K562 (cell line): ENCODE results near the gene SLC17A9. TPM values are rescaled to one million over a fixed set of nuclear protein-coding genes. Genes with fewer than 3 reads are reported as not detected.

ENCODE experiments used
- ATAC-seq: fragments of 200-7000 bp; cut with Tn5 transposase; 3 replicates; pipeline ENCODE4 v1.9.1; 2020; ENCODE audit warnings: moderate library complexity
- BruUV-seq: library from RNA; stranded (reverse); fragments of 400-500 nt; replicated peaks from 2 replicates; lab custom pipeline; 2021; lab: Mats Ljungman, UMichigan
- CTCF ChIA-PET: fragments of 300-600 bp; formaldehyde crosslinking; extraction: SDS; loops from one replicate; lab custom pipeline; 2021; ENCODE audit warnings: low intra/inter-chr PET ratio; lab: Yijun Ruan, JAX
- POLR2A ChIA-PET: fragments of 300-600, 350-650 bp; sonication (Branson Sonifier 250); formaldehyde crosslinking; extraction: SDS; loops from one replicate; lab custom pipeline; 2021; ENCODE audit warnings: antibody characterized with exemption, inconsistent platforms; lab: Yijun Ruan, JAX
- DNase-seq, 4 experiments: peaks; one replicate each; pipeline versions ENCODE4 v3.0.0 to v3.0.0-alpha.2; 2011 to 2018; ENCODE audit warnings: low spot score in 3 of 4, mixed read lengths in 3 of 4; ENCODE audit errors: extremely low read depth in 1 of 4
- FAIRE-seq: peaks from 2 replicates; lab custom pipeline; 2011; peaks lifted over from hg19 to GRCh38; lab: Jason Lieb, UNC
- H2AFZ ChIP-seq: 2 replicates; pipeline ENCODE4 v1.6.0; 2011; ENCODE audit warnings: low read depth, low read length, control low read depth, inconsistent platforms
- H3K27ac ChIP-seq: fragments of 200-600 bp; 3 replicates; pipeline ENCODE4 v1.8.0; 2011; ENCODE audit warnings: low read depth, mild to moderate bottlenecking, control low read depth, inconsistent platforms, low read length, moderate library complexity, mixed read lengths; ENCODE audit errors: extremely low read depth
- H3K27me3 ChIP-seq, 2 experiments: fragments of 300-600 bp in 1 of 2; 2 replicates in 1 of 2; 3 replicates in 1 of 2; pipeline versions ENCODE4 v1.6.0 to v1.8.0; 2011; ENCODE audit warnings: inconsistent platforms in 2 of 2, low read length in 2 of 2, mild to moderate bottlenecking in 1 of 2, mixed read lengths in 1 of 2, moderate library complexity in 1 of 2; ENCODE audit not compliant: control insufficient read depth in 2 of 2, insufficient read depth in 2 of 2
- H3K36me3 ChIP-seq: fragments of 300-600 bp; 3 replicates; pipeline ENCODE4 v1.8.0; 2011; ENCODE audit warnings: mild to moderate bottlenecking, low read length, inconsistent platforms; ENCODE audit not compliant: control insufficient read depth, insufficient read depth
- H3K4me1 ChIP-seq, 2 experiments: fragments of 200-600 bp in 1 of 2; replicated peaks in 1 of 2; 2 replicates in 1 of 2; 3 replicates in 1 of 2; pipeline versions ENCODE4 v1.5.1 to v1.8.0; 2011; ENCODE audit warnings: inconsistent platforms in 2 of 2, low read length in 2 of 2, mild to moderate bottlenecking in 1 of 2, mixed read lengths in 1 of 2, moderate library complexity in 1 of 2; ENCODE audit not compliant: control insufficient read depth in 2 of 2, insufficient read depth in 2 of 2
- H3K4me2 ChIP-seq: 2 replicates; pipeline ENCODE4 v1.6.1; 2011; ENCODE audit warnings: low read length, control low read depth, inconsistent platforms, mixed read lengths; ENCODE audit not compliant: insufficient read depth
- H3K4me3 ChIP-seq: fragments of 200-600 bp; sonication (generic), shearing (Covaris generic); 2 replicates; pipeline ENCODE4 v1.5.1; 2016; ENCODE audit warnings: control low read depth, inconsistent platforms
- H3K79me2 ChIP-seq: fragments of 200-600 bp; 3 replicates; pipeline ENCODE4 v1.8.0; 2011; ENCODE audit warnings: low read length, inconsistent platforms; ENCODE audit not compliant: control insufficient read depth, insufficient read depth
- H3K9ac ChIP-seq, 2 experiments: 2 replicates each; pipeline versions ENCODE4 v1.6.0 to v1.6.1; 2011; ENCODE audit warnings: low read depth in 2 of 2, low read length in 2 of 2, control low read depth in 1 of 2, inconsistent platforms in 1 of 2, mild to moderate bottlenecking in 1 of 2, mixed read lengths in 1 of 2; ENCODE audit not compliant: insufficient read depth in 1 of 2
- H3K9me1 ChIP-seq: one replicate; pipeline ENCODE4 v1.6.0; 2011; ENCODE audit warnings: inconsistent platforms, mild to moderate bottlenecking, low read length, moderate library complexity; ENCODE audit not compliant: control insufficient read depth, insufficient read depth
- H3K9me3 ChIP-seq: replicated peaks from 2 replicates; pipeline ENCODE4 v1.5.1; 2011; ENCODE audit warnings: low read depth, low read length, inconsistent platforms; ENCODE audit not compliant: control insufficient read depth, insufficient read depth
- H4K20me1 ChIP-seq: replicated peaks from 2 replicates; pipeline ENCODE4 v1.6.1; 2011; ENCODE audit warnings: low read length, inconsistent platforms, mixed read lengths; ENCODE audit not compliant: control insufficient read depth, insufficient read depth
- GMEB1 ChIP-seq: fragments of 250-450 bp; sonication (Bioruptor Pico); IDR thresholded peaks from 2 replicates; pipeline ENCODE4 v1.4.0; 2020; ENCODE audit warnings: mild to moderate bottlenecking
- GTF2B ChIP-seq: IDR thresholded peaks from 2 replicates; pipeline ENCODE4 v1.6.1; 2011; ENCODE audit not compliant: insufficient read length; ENCODE audit errors: extremely low read depth
- JUNB ChIP-seq: fragments of 450-650 bp; formaldehyde crosslinking; conservative IDR thresholded peaks from 2 replicates; pipeline ENCODE4 v1.4.0; 2020; ENCODE audit warnings: mild to moderate bottlenecking
- MAFG ChIP-seq: fragments of 450-650 bp; conservative IDR thresholded peaks from 2 replicates; pipeline ENCODE4 v1.6.1; 2016; ENCODE audit warnings: missing genetic modification characterization, missing compliant biosample characterization
- NFIX ChIP-seq: fragments of 250-450 bp; sonication (Bioruptor Pico); IDR thresholded peaks from 2 replicates; pipeline ENCODE4 v1.4.0; 2020; ENCODE audit warnings: low read depth, mild to moderate bottlenecking, moderate library complexity
- POLR3G ChIP-seq: IDR thresholded peaks from 2 replicates; pipeline ENCODE4 v1.6.1; 2011; ENCODE audit not compliant: insufficient read length, insufficient replicate concordance; ENCODE audit errors: extremely low read depth
- RFX1 ChIP-seq: fragments of 450-650 bp; IDR thresholded peaks from 2 replicates; pipeline ENCODE4 v1.6.1; 2016; ENCODE audit warnings: mild to moderate bottlenecking, moderate library complexity
- TCF7 ChIP-seq: sonication (generic); IDR thresholded peaks from 2 replicates; pipeline ENCODE4 v1.6.1; 2016; ENCODE audit warnings: antibody characterized with exemption, borderline replicate concordance
- THAP12 ChIP-seq: fragments of 250-450 bp; sonication (Bioruptor Pico); IDR thresholded peaks from 2 replicates; pipeline ENCODE4 v1.9.0; 2021; ENCODE audit warnings: mild to moderate bottlenecking, inconsistent platforms
- ZBTB7A ChIP-seq: IDR thresholded peaks from 2 replicates; pipeline ENCODE4 v1.6.1; 2011; ENCODE audit warnings: low read depth, mild to moderate bottlenecking, low read length, moderate library complexity, borderline replicate concordance; ENCODE audit not compliant: control insufficient read depth
- ZFP36 ChIP-seq: fragments of 150-350 bp; IDR thresholded peaks from 2 replicates; pipeline ENCODE4 v1.6.1; 2018; ENCODE audit warnings: low read length, low read depth; ENCODE audit not compliant: partially characterized antibody
- WGBS: fragments of 100-300 bp; shearing (Covaris generic); methylation state at CpG from one replicate; pipeline ENCODE4 v1.1.6; 2016; ENCODE audit warnings: low coverage, mixed read lengths; ENCODE audit not compliant: insufficient coverage; ENCODE audit errors: missing lambda C conversion rate; 5-methylcytosine and 5-hydroxymethylcytosine counted together
- in situ Hi-C: fragments of 300-500 bp; cut with MboI; formaldehyde crosslinking; loops from 4 replicates; pipeline ENCODE4 v1.15.0; 2018; ENCODE audit warnings: inconsistent platforms, mixed read lengths
- intact Hi-C: fragments of 100-400 bp; cut with micrococcal nuclease; formaldehyde crosslinking; loops from 2 replicates; pipeline ENCODE4 v1.14.2; 2022
- polyA plus RNA-seq, 8 experiments: library from polyadenylated mRNA; depleted of rRNA in 4 of 8; stranded (reverse) in 5 of 8; unstranded in 3 of 8; fragments of >200 nt; fragmentation: Nextera tagmentation in 2 of 8; fragmentation: Illumina TruSeq in 1 of 8; extraction: Ambion mirVana in 2 of 8; extraction: Trizol in 1 of 8; gene quantifications; 2 replicates each; pipeline versions ENCODE4 v1.2.1 to v1.2.3, GENCODE V29; 2011 to 2014; ENCODE audit warnings: inconsistent platforms in 1 of 8, missing spikeins in 1 of 8
- total RNA-seq, 7 experiments: library from RNA; depleted of rRNA in 6 of 7; stranded (reverse); fragments of >200 nt in 6 of 7; fragmentation: Illumina TruSeq in 2 of 7; extraction: Trizol in 2 of 7; gene quantifications; 2 replicates each; pipeline versions ENCODE4 v1.2.1 to v1.2.3, GENCODE V29; 2011 to 2021; ENCODE audit warnings: low replicate concordance in 1 of 7
- TF ChIP-seq, protein P1 (sequence below): fragments of 450-650 bp; IDR thresholded peaks from 2 replicates; pipeline ENCODE4 v1.6.1; 2016; ENCODE audit warnings: antibody characterized with exemption

The SLC17A9 gene
- total and polyA plus RNA-seq, 9 of the 15 experiments (the other 6 are each of a cell fraction or from before 2014, with no cell fraction given), result 0.04 to 0.31 TPM; not detected in 7

DNA sequence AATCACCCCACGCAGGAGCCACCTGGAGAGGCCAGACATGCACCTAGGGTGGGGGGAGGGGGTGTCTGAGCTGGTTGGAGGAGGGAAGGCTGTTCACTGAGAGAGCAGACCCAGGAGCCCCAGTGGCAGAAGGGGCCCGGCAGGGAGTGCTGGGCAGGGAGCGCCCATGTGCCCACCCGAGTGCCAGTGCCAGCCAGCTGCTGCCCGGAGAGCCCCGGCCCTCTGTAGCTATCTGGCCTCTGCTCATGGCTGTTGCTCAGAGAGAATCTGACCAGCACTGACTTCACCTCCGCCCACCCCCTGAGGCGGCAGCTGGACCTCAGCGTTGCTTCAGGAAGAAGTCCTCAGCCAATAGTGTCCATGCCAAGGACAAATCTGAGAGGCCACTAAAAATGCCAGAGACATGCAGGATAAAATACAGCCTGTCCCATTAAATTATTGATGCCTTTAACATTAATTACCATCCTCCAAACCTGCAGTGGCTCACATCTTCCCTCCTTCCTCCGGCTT lies 22.8 kb downstream of the SLC17A9 start (continued):
- TF ChIP-seq, protein P1, sequence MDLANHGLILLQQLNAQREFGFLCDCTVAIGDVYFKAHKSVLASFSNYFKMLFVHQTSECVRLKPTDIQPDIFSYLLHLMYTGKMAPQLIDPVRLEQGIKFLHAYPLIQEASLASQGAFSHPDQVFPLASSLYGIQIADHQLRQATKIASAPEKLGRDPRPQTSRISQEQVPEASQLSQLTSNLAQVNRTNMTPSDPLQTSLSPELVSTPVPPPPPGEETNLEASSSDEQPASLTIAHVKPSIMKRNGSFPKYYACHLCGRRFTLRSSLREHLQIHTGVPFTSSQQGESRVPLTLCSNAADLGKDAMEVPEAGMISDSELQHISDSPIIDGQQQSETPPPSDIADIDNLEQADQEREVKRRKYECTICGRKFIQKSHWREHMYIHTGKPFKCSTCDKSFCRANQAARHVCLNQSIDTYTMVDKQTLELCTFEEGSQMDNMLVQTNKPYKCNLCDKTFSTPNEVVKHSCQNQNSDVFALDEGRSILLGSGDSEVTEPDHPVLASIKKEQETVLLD, result no peak

DNA sequence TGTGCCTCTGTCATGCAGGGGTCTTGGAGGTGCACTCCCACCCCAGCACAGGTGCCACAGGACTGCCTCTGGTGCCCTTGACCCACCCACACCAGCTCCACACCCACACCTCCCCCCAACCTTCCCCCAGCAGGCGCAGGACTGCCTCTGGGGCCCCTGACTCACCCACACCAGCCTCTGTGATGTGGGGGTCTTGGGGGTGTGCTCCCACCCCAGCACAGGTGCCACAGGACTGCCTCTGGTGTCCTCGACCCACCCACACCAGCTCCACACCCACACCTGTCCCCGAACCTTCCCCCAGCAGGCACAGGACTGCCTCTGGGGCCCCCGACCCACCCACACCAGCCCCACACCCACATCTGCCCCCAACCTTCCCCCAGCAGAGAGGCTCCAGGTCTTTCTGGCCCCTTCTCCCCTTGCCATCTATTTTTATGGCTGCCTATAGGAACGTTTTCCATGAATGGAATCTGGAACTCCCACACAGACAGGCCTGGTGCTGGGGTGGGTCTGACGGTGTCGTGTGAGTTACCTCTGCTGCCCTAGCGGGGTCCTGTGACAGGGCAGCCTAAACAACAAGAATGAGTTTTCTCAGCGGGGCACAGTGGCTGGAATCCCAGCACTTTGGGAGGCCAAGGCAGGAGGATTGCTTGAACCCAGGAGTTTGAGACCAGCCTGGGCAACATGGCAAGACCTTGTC lies 23.5 kb downstream of the SLC17A9 start:
- in situ Hi-C loops, result no loop called here
- Histone ChIP-seq H3K4me1 (peaks cover 0 to 55% of the 10 kb centered on the region in 2 experiments; a peak in 3 of 5 replicates), H3K27ac (no peak overlapping the region), H3K36me3 (no peaks in the 10 kb centered on the region), H3K9me1 (no peaks in the 10 kb centered on the region), H3K9me3 (no peaks in the 10 kb centered on the region), H3K9ac (no peak overlapping the region), H3K27me3 (peaks cover 40 to 92% of the 10 kb centered on the region in 2 experiments), H3K4me2 (no peak overlapping the region), H2AFZ (no peak overlapping the region), H3K79me2 (no peaks in the 10 kb centered on the region), H4K20me1 (peaks cover 11% of the 10 kb centered on the region; the same call in 1 of the 2 replicates), H3K4me3 (no peak overlapping the region)
- DNase-seq (no peak), ATAC-seq (no peak), FAIRE-seq (no peak)
- intact Hi-C loops, result no loop called here
- ChIA-PET CTCF (no interaction called here), POLR2A (interaction anchor here (0.6 to 1.1 kb wide), 3 partner anchors 23 to 82 kb away, joined by 4 read pairs; no protein-coding TSS in a partner anchor)
- no TSS peak for BruUV-seq
- 0% methylated on average over 5 of the region's 9 CpGs for WGBS
- no peak for TF ChIP-seq RFX1
- TF ChIP-seq GMEB1 (CRISPR knock-in tag), result no peak
- no peak for TF ChIP-seq TCF7
- TF ChIP-seq POLR3G, result no peak
- no peak for TF ChIP-seq ZFP36
- TF ChIP-seq NFIX (CRISPR knock-in tag), result no peak
- TF ChIP-seq ZBTB7A, result no peak
- TF ChIP-seq GTF2B, result no peak
- no peak for TF ChIP-seq JUNB
- TF ChIP-seq MAFG, result no peak
- no peak for TF ChIP-seq THAP12
